Measurements from ENCODE around the gene RGL2.
"Not testable (repeated sequence)": the region's sequence is repeated elsewhere in the genome, so short reads cannot be mapped to it uniquely, and the experiment has no call there.

GRCh38 chr6:33275795-33276580, 22.8 kb downstream of the RGL2 start:
- not testable (repeated sequence) for TF ChIP-seq ZSCAN29 (CRISPR knock-in tag; conservative IDR thresholded peaks at IDR 0.05); CTCF (CRISPR knock-in tag; IDR thresholded peaks at IDR 0.05); SIX1 (CRISPR knock-in tag; IDR thresholded peaks at IDR 0.05; ENCODE audit: borderline replicate concordance); CERS6 (CRISPR knock-in tag; IDR thresholded peaks at IDR 0.05); ZNF446 (CRISPR knock-in tag; IDR thresholded peaks at IDR 0.05); HNRNPLL (IDR thresholded peaks at IDR 0.05; ENCODE audit: low read depth, low read length, poor library complexity, severe bottlenecking); SRSF1 (optimal IDR thresholded peaks at IDR 0.05; ENCODE audit: low read depth, low read length); HNRNPUL1 (IDR thresholded peaks at IDR 0.05; ENCODE audit: low read depth, low read length); EHMT2 (IDR thresholded peaks at IDR 0.05; ENCODE audit: borderline replicate concordance, low read depth, low read length); USF2 (IDR thresholded peaks at IDR 0.05; ENCODE audit: low read depth, low read length); USF2 (CRISPR knock-in tag; IDR thresholded peaks at IDR 0.05; ENCODE audit: borderline replicate concordance); KLF16 (CRISPR knock-in tag; IDR thresholded peaks at IDR 0.05); ZNF207 (IDR thresholded peaks at IDR 0.05; ENCODE audit: borderline replicate concordance)

All from HepG2 (cell line).